ENCODE measurements around the gene AP2A1.

GRCh38 chr19:49853852-49854377 is 87.1 kb downstream of the AP2A1 start:
- TF ChIP-seq POLR2A (IDR thresholded peaks at IDR 0.05): no peak
- TF ChIP-seq CTCF (IDR thresholded peaks at IDR 0.05 in 4 of 5, conservative IDR thresholded peaks at IDR 0.05 in 1 of 5): no peak
